Stomach (tissue), 9 donors: ENCODE results near the gene YJU2. TPM values are rescaled to one million over a fixed set of nuclear protein-coding genes. Genes with fewer than 3 reads are reported as not detected.
"Not testable (repeated sequence)": the region's sequence is repeated elsewhere in the genome, so short reads cannot be mapped to it uniquely, and the experiment has no call there.

Source experiments
- DNase-seq, 2 donors: peaks; one replicate each; pipeline versions ENCODE4 v3.0.0 to v3.0.0-alpha.2; 2013 to 2019
- H3K27ac ChIP-seq, 5 donors: fragments of 200-600 bp in 4 of 5; sonication (generic) in 4 of 5; one replicate each; pipeline ENCODE4 v1.5.1; 2013 to 2019; ENCODE audit warnings: mild to moderate bottlenecking in 1 of 5, moderate library complexity in 1 of 5
- H3K27me3 ChIP-seq, 3 donors: fragments of 200-600 bp; sonication (generic); one replicate each; pipeline ENCODE4 v1.5.1; 2017 to 2019; ENCODE audit warnings: mixed run types in 1 of 3
- H3K36me3 ChIP-seq, 4 donors: fragments of 200-600 bp; sonication (generic); 1 replicate in 3 of 4; 2 replicates in 1 of 4; pipeline ENCODE4 v1.5.1; 2016 to 2019
- H3K4me1 ChIP-seq, 4 donors: fragments of 200-600 bp; sonication (generic); one replicate each; pipeline ENCODE4 v1.5.1; 2016 to 2019
- H3K4me3 ChIP-seq, 4 donors: fragments of 200-600 bp; sonication (generic) in 3 of 4; one replicate each; pipeline ENCODE4 v1.5.1; 2016 to 2019; ENCODE audit warnings: mild to moderate bottlenecking in 1 of 4
- H3K9me3 ChIP-seq, 4 donors: fragments of 200-600 bp; sonication (generic); one replicate each; pipeline ENCODE4 v1.5.1; 2016 to 2019
- CTCF ChIP-seq, 7 experiments: fragments of 450-650 bp in 4 of 7; fragments of 200-600 bp in 3 of 7; sonication (generic) in 3 of 7; IDR thresholded peaks; one replicate each; pipeline ENCODE4 v1.5.1; 2016 to 2019; ENCODE audit warnings: antibody characterized with exemption in 7 of 7, control low read depth in 2 of 7, mild to moderate bottlenecking in 1 of 7
- EP300 ChIP-seq: sonication (generic); formaldehyde crosslinking; IDR thresholded peaks from one replicate; pipeline ENCODE4 v1.6.1; 2017; ENCODE audit warnings: antibody characterized with exemption
- POLR2A ChIP-seq, 4 donors: fragments of 450-650 bp; IDR thresholded peaks; one replicate each; pipeline ENCODE4 v1.6.1; 2016; ENCODE audit warnings: antibody characterized with exemption in 4 of 4, control low read depth in 2 of 4, mild to moderate bottlenecking in 1 of 4, moderate library complexity in 1 of 4
- POLR2AphosphoS5 ChIP-seq, 3 donors: sonication (generic); formaldehyde crosslinking; IDR thresholded peaks; one replicate each; pipeline ENCODE4 v1.6.1; 2016; ENCODE audit warnings: antibody characterized with exemption in 3 of 3
- WGBS, 5 donors: extraction: QIAGEN DNeasy Blood & Tissue Kit in 3 of 5; methylation state at CpG; one replicate each; pipeline versions ENCODE4 v1.1.5 to v1.1.7; 2013 to 2018; 5-methylcytosine and 5-hydroxymethylcytosine counted together
- intact Hi-C: fragments of 100-400 bp; cut with DNase I; formaldehyde crosslinking; loops from one replicate; pipeline ENCODE4 v1.15.1; 2023; ENCODE audit warnings: low total_unique reads
- polyA plus RNA-seq, 3 donors: library from polyadenylated mRNA; stranded (reverse); fragments of 200-250 nt; gene quantifications; one replicate each; pipeline ENCODE4 v1.2.3, GENCODE V29; 2013
- total RNA-seq, 5 donors: library from RNA; depleted of rRNA; stranded (reverse); fragments of >200 nt; gene quantifications; one replicate each; pipeline versions ENCODE4 v1.1.0 to v1.2.3, GENCODE V29; 2014 to 2016
- donor health status: healthy with polysubstance abuse.
- donor health status: Bipolar disorder and iron deficiency.
- donor health status: healthy.

YJU2 gene
- total and polyA plus RNA-seq, 8 donors: 3.5 to 48.4 (median 23.9) TPM

DNA sequence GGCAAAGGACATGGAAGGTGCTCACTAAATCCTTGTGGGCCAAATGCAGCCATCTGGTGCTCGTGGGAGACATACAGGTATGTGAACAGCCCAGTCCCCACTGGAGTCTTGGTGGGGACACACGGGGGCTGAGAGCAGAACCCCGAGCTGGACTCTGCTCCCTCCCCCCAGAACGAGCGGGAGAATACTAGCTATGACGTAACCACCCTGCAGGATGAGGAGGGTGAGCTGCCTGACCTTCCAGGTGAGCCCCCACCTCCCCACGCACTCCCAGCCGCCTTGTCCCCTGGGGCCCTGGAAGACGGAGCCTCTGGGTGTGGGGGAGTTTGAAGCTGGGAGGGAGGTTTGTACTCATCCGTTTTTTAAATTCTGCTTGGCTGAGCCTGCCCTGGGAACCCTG is 31.1 kb upstream of the YJU2 start:
- H3K4me3 ChIP-seq: no peak overlapping the region
- DNase-seq: no peak
- no peak overlapping the region for H3K27ac ChIP-seq
- no peak for TF ChIP-seq EP300
- no peak for TF ChIP-seq POLR2A (IDR thresholded peaks at IDR 0.05)
- no peak for TF ChIP-seq CTCF (IDR thresholded peaks at IDR 0.05)
- no peak for TF ChIP-seq POLR2AphosphoS5 (IDR thresholded peaks at IDR 0.05)
- H3K36me3 ChIP-seq: no peaks in the 10 kb centered on the region
- 67 to 81% (median 71%) methylated on average over 10 of the region's 10 CpGs for WGBS, 5 donors
- H3K9me3 ChIP-seq: no peaks in the 10 kb centered on the region
- intact Hi-C loops: no loop called here
- H3K4me1 ChIP-seq: no peaks in the 10 kb centered on the region
- no peaks in the 10 kb centered on the region for H3K27me3 ChIP-seq

- WGBS, 5 donors: 78 to 88% (median 82%) methylated on average over 6 of the region's 6 CpGs
- H3K36me3 ChIP-seq: no peaks in the 10 kb centered on the region
- H3K4me1 ChIP-seq: no peaks in the 10 kb centered on the region
- H3K9me3 ChIP-seq: no peaks in the 10 kb centered on the region
- H3K27me3 ChIP-seq: no peaks in the 10 kb centered on the region
- no peak overlapping the region for H3K27ac ChIP-seq
- H3K4me3 ChIP-seq: no peak overlapping the region
- no peak for DNase-seq
- TF ChIP-seq EP300 (no peak), CTCF (IDR thresholded peaks at IDR 0.05) (no peak), POLR2A (IDR thresholded peaks at IDR 0.05) (no peak), POLR2AphosphoS5 (IDR thresholded peaks at IDR 0.05) (no peak)
- intact Hi-C loops: no loop called here
Observed at GRCh38 chr19:4216846-4217245, 30.0 kb upstream of the YJU2 start.

DNA sequence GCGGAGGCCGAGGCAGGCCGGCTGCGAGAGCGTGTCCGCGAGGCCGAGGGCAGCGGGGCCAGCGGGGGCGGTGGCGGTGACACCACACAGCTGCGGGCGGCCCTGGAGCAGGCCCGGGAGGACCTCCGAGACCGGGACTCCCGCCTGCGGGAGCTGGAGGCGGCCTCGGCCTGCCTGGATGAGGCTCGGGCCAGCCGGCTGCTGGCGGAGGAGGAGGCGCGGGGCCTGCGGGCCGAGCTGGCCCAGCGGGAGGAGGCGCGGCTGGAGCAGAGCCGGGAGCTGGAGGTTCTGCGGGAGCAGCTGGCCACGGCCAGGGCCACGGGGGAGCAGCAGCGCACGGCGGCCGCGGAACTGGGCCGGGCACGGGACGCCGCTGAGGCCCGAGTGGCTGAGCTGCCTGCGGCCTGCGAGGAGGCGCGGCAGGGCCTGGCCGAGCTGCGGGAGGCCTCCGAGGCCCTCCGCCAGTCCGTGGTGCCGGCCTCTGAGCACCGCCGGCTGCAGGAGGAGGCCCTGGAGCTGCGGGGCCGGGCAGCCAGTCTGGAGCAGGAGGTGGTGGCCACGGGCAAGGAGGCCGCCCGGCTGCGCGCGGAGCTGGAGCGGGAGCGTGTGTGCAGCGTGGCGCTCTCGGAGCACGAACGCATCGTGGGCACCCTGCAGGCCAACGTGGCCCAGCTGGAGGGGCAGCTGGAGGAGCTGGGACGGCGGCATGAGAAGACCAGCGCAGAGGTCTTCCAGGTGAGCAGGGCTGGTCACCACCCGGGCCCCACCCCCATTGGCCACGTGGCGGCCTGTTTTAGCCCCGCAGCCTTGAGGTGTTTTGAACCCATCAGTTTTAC is 29.2 kb upstream of the YJU2 start:
- H3K27me3 ChIP-seq: no peaks in the 10 kb centered on the region
- H3K9me3 ChIP-seq: no peaks in the 10 kb centered on the region
- H3K36me3 ChIP-seq: no peaks in the 10 kb centered on the region
- H3K4me3 ChIP-seq: no peak overlapping the region
- intact Hi-C loops: no loop called here
- no peak for DNase-seq
- no peak for TF ChIP-seq EP300
- TF ChIP-seq CTCF (IDR thresholded peaks at IDR 0.05): no peak
- no peak for TF ChIP-seq POLR2A (IDR thresholded peaks at IDR 0.05)
- no peak for TF ChIP-seq POLR2AphosphoS5 (IDR thresholded peaks at IDR 0.05)
- WGBS, 5 donors: 94 to 97% (median 96%) methylated on average over 23 to 81 of the region's 81 CpGs
- H3K4me1 ChIP-seq: no peaks in the 10 kb centered on the region
- H3K27ac ChIP-seq: no peak overlapping the region

DNA sequence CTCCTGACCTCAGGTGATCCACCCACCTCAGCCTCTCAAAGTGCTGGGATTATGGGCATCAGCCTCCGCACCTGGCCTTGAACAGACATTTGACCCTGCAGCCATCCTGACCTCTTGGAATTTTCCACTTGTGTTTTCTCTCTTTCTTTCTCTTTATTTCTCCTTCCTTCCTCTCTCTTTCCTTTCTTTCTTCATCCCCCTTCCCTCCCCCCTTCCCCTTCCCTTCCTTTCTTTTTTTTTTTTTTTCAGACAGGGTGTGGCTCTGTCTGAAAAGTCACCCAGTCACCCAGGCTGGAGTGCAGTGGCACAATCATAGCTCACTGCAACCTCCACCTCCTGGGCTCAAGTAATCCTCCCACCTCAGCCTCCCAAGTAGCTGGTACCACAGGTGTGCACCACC is 28.4 kb upstream of the YJU2 start:
- H3K27me3 ChIP-seq, H3K27ac ChIP-seq, DNase-seq, H3K4me3 ChIP-seq, H3K9me3 ChIP-seq, H3K36me3 ChIP-seq, intact Hi-C loops, H3K4me1 ChIP-seq: not testable (repeated sequence)
- 86 to 100% (median 98%) methylated on average over 1 of the region's 1 CpG for WGBS, 5 donors

DNA sequence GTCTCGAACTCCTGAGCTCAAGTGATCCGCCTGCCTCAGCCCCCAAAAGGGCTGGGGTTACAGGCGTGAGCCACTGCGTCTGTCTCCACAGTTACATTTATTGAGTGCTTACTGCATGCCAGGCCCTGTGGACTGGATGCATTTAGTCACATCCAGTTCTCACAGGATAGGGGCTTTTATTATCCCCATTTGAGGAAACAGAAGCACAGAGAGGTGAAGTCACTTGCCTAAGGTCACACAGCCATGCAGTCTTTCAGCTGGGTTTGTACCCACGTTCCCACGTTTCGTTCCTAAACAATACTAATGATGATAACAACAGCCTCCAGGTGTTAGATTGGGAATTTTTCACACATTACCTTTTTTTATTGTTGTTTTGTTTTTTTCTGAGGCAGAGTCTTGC is 26.7 kb upstream of the YJU2 start:
- Histone ChIP-seq H3K9me3 (no peaks in the 10 kb centered on the region), H3K4me1 (no peaks in the 10 kb centered on the region), H3K36me3 (no peaks in the 10 kb centered on the region), H3K27ac (no peak overlapping the region), H3K27me3 (no peaks in the 10 kb centered on the region), H3K4me3 (no peak overlapping the region)
- DNase-seq: no peak
- WGBS, 5 donors: 88 to 94% (median 92%) methylated on average over 7 of the region's 7 CpGs
- intact Hi-C loops: no loop called here
- TF ChIP-seq CTCF (IDR thresholded peaks at IDR 0.05): no peak
- no peak for TF ChIP-seq POLR2A (IDR thresholded peaks at IDR 0.05)
- no peak for TF ChIP-seq EP300
- TF ChIP-seq POLR2AphosphoS5 (IDR thresholded peaks at IDR 0.05): no peak
